H4 (cell line): ENCODE results near the gene PRKCE. TPM values are rescaled to one million over a fixed set of nuclear protein-coding genes. Genes with fewer than 3 reads are reported as not detected.
A peak's percentile ranks its signal among the peaks of the same experiment; 100 is the strongest.

Experiments
- DNase-seq: peaks from one replicate; pipeline ENCODE4 v3.0.0-alpha.2; 2015; ENCODE audit warnings: low spot score
- total RNA-seq: library from RNA; depleted of rRNA; stranded (reverse); fragments of >200 nt; shearing (Covaris generic); gene quantifications from 2 replicates; pipeline ENCODE4 v1.2.3, GENCODE V29; 2014

The PRKCE gene
- total RNA-seq, 1 experiment from 2014 or later, result 22.4 TPM

DNA sequence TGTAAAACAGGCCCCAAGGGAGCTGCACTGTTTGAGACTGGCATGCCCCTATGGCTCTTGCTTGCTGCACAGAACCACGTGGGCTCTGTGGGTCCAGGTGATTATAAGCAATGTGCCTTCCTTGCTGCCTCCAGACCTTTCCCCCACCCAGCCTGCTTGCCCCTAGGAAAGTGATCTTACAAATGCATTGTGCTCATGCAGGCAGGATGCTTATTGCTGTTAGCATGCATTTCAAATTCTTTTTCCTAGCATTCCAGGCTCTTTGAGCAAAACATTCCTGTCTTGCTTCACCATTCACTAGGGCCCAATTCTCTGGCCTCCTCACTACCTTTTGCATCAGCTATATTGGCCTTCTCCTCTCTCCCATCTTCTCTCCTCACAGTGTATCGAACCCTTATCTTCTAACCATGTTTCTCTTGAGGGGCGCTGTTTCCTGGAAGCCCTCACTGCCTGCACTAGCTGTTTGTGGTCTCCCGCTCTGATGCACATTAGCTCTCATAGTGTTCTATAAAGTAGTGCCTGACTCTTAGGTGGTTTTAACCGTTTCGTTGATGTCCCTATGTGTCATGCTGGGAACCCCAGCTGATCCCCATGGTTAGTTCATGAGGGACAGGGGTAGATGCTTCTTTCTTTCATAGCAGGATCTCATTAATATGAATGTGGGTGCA, 492.8 kb downstream of the PRKCE start:
- no peak for DNase-seq

DNA sequence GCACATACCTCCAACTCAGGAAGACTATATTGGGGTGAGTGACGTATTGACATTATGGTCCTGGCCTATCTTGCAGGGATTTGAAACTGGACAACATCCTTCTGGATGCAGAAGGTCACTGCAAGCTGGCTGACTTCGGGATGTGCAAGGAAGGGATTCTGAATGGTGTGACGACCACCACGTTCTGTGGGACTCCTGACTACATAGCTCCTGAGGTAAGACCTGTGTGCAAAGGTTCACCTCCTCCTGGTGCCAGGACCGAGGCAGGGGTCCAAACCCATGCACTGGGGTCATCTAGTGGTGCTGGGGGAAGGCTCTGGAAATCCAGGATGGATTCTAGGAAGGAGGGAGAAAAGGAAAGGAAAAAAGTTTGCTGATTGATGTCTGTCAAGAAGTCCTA, 493.5 kb downstream of the PRKCE start:
- DNase-seq, result no peak

DNA sequence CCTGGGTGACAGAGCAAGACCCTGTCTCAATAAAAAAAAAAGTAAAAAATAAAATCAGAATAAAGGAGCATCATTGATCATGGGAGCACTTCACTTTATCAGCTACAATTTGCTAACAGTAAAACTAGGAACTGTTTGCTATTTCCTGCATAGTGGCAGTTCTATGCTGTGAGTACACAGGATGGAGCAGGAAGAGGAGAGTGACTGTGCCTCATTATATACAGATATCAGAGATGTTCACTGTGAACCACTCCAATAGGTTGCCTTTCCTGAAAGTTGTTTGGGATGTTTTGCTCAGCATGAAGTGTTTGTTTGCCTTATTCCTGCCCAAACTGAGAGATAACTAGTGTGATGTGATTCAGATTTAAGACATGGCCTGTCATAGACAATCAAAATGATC, 494.4 kb downstream of the PRKCE start:
- DNase-seq, result no peak

DNA sequence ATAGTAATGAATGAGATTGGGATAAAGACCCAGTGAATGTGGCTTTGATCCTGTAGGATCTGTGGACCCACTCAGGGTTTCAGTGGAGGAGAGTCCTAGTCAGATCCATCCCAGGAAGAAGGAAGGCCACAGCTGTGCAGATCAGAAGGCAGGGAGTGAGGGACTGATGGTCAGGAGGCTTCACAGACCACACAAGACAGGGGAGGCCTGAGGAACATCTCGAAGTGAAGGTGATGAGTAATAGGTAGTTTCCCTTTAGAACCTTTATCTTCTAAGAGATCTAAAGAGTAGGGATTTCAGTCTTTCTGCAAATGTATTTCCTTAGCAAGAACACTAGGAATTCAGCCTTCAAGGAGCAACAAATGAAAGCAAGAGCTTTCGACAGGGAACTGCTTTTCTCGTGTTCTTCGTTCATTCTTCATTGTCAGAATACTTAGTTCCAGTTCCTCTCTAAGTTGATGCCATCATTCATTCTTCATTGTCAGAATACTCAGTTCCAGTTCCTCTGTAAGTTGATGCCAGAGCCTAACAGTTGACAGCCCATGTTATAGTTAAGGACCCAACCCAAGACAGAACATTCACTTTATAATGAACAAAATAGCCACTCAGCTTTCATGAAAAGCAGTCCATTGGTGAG, 495.5 kb downstream of the PRKCE start:
- DNase-seq, result no peak

DNA sequence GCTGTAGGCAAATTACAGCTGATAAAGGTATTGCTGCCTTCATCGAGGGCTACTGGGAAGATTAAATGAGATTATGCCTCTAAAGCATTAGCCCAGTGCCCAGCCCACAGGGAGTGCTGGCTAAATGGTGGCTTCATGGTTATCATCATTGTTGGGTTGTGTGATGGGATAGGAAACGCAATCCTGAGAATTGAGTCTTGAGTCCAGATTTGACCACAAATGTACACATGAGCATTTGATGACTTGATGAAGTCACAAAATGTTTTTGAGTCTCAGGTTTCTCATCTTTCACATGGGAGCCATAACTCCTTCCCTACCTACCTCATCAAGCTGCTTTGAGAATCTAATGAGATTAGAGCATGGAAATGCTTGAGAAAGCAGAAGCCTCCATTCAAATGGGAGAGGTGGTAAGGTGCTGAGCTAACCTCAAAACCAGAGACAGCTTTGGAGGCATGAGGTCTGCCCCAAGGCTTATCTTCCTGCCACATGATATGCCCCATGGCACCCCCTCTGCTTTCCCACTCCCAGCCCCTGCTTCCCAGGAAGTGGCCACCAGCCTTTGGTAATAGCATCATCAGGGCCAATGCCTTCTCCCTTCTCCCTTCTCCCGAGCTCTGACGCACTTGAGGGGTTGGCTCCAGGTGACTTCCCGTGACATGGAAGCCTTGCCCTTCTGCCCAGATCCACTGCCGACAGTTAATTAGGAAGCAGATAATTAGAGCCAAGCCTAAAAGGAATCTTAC, 496.3 kb downstream of the PRKCE start:
- DNase-seq, result no peak

GRCh38 chr2:46148369-46148736, 496.9 kb downstream of the PRKCE start:
- no peak for DNase-seq

GRCh38 chr2:46150445-46150955, 499.0 kb downstream of the PRKCE start:
- no peak for DNase-seq

GRCh38 chr2:46151577-46151976, 500.1 kb downstream of the PRKCE start:
- DNase-seq, result no peak

- DNase-seq, result no peak
Observed at GRCh38 chr2:46153996-46154753, 502.7 kb downstream of the PRKCE start.

DNA sequence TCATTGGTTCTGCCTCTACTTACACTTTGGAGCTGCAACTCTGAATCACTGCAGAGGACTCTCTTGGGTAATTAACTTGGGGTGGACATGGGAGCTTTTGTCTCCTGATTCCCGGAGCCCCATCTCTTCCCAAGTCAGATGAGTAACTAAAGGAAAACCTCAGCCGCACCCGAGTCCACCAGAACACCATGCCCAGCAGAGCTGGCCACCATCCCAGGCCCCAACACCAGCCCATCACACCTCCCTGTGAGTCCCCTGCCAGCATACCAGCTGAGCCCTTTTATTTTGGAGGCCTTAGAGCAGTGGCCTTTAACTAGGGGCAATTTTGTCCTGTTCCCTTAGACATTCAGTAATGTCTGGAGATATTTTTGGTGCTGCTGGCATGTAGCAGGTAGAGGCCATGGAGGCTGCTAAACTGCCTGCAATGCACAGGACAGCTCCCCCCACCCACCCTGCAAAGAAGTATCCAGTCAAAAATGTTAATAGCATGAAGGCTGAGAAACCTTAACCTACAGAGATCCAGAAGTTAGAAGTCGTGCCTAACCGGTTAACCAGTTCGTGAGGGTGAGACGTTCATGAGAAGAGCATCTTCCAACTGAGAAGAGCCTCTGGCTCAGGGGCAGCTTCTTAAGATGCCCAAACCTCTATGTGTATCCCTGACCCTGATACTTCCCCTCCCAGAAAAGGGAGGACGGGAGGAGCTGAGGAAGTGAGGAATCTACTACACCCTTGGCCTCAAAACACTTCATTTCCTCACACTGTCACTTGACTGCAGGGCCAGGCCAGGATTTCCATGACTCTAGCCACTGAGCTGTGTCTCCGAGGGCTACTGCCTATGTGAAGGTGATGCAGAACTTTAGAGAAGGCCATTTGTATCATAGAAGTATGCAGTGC, 505.8 kb downstream of the PRKCE start:
- DNase-seq, result no peak

GRCh38 chr2:46157966-46158310, 506.5 kb downstream of the PRKCE start:
- DNase-seq, result no peak

DNA sequence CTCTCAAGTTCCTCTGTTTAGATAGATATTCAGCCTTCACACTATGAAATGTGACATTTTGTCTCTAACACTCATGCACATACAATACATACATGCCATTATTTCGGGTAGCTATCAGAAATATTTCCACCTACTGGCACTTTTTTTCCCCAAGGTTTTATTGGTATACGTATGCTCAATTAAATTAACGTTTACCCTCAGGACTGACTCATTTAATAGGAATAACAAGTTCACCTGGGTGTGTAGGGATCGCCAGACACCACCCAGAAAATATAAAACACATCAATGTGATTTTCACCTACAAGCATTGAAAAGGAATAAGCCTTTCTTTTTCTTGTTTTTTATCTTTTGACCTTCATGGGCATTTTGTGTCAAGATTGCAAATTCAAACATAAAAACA, 507.2 kb downstream of the PRKCE start:
- no peak for DNase-seq

DNA sequence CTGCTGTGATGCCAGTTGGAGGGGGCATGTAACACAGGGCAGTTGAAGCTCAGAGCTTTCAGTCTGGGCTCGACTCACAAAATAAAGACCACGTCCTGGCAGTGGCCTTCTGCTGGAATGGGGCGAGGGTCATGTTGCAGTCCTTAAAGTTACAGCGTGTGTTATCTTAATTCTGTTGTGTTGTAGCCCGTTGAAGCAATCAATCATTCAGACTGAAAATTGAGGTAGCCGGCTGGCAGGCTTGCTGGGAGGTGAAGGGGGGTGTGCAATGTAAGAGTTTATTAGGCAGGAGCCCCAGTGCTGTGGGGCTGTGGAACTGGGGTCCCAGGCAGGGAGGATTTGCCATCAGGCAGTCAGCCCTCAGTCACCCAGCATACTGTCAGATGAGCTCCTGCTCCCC, 508.9 kb downstream of the PRKCE start:
- DNase-seq, result no peak

DNA sequence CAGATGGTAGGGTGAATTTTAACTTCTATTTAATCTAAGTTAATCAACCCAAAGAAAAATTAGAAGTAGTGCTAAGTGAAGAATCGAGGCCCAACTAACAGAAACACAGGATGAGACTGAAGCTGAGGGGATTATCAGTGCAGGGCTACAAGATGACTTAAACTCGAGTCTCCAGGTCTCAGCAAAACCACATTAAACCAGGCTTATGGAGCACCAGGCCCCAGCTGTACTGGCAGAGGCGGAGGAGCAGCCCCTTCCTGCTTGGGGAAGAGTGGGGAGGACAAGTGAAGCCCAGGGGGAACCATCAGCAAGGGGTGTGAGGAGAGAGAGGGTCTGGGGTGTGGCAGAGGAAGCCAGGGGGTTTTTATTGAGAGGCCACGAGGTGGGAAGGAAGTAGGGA, 509.8 kb downstream of the PRKCE start:
- DNase-seq, result no peak

DNA sequence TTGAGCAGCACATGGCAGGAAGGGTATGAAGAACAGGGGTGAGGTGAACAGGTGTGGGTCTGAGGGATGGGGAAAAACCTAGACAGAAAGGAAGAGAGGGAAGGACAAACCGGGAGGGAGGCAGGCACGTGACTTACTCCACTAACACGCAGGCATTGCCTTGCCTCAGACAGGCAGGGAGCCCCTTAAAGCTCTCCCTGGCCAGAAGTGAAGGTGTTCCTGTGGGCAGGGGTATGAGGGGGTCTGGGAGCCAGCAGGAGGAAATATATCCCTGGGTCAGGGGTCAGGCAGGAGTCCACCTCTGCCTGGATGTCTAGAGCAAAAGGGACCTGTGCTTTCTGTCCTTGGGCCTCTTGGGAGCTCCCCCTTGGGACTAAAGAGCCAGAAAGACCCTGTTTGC, 510.4 kb downstream of the PRKCE start:
- no peak for DNase-seq

DNA sequence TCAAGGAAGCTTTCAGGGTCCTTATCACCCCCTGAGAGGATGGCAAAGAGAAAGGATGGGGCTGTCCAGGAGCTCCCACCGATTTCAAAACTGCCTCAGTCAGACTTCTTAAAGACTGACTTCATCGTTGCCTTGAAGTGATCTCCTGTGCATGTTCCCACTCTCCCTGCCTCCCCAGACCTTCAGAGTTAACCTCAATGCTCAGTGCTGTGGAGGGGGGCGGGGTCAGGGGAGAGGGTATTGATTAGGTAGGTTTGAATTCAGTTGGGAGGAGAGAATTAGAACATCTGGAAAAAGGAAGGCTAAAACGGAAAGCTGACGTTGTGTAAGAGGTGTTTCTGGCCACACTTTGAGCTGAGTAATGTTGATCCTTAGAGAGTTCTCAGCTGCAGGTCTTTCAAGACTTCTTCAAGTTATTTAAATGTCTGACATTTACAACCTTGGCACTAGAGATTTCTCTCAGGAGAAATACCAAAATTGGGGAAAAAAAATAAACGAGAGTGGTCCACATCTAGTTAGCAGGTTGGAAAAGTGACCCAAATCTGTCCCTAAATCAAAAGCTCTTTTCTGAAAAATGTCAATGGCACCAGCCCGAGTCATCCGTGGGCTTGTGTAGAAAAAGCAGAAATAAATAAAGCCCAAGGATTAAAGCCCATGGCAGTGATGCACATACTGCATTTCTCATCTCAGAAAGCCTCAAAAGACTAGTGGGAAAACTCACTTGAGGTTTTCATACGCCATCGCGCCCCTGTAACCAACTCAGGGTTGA, 511.0 kb downstream of the PRKCE start:
- no peak for DNase-seq

- DNase-seq, result no peak
Observed at GRCh38 chr2:46163098-46163430, 511.6 kb downstream of the PRKCE start.

DNA sequence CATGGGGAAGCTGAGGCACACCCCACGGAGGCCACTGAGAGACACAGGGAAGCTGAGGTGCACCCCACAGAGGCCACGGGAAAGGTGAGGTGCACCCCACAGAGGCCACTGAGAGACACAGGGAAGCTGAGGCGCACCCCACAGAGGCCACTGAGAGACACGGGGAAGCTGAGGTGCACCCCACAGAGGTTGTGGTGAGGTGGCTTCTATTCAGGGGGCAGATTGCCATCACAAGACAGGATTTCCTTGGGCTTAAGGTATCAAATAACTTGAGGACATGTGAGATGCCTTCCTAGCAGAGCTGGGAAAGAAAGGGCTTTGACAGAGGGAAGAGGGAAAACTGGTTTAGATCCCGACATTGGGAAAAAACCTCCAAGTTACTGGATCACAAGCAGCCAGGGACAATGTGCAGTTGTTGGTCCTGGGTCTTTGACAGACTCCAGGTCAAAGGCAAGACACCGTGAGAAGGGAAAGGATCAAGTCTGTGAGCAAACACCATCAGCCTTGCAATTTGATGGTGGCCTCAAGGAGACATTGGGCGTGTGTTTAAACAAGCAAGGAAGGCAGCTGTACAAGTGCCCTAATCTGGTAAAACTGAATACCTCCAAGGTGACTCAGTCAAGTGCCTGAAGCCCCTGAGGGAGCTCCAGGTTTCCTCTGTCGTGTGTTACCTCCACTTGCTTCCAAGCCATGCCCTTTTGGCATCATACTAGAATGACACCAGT, 512.5 kb downstream of the PRKCE start:
- DNase-seq, result peak; percentile 57

DNA sequence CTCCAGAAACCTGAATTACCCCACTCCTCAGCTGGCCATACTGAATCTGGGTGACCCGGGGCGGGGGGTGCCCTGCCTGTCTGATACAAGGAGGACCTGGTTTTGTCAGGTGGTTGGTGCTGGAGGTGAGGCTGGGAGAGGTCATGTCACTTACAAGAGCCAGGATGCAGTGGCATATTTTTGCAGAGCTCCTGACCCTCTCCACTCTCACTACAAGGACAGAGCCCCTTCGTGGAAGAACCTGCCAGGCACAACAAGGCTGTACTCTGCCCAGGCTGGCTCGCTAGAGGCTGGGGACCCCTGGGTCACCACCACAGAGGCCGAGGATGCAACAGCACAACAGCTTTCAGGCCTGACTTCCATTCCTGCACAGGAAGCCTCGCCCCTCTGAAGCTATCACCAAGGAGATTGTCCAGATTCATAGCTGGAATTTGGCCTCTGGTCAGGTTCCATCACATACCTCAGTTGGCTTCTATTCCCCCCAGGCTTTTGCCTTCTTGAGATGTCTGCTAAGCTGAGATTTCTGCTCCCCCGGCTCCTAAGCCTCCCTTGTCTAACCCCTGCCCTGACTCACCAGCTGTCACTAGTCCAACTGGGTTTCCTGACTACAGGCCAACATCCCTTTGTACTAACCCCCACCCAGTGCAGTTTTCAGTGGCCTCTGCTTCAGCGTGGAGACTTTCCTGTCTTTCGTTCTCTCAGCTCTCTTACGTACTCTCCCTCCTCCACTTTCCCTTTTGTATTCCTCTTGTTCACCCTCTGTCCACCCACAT, 513.2 kb downstream of the PRKCE start:
- DNase-seq, result peak; percentile 58
